Measurements from ENCODE around the gene ASTN2. TPM values are rescaled to one million over a fixed set of nuclear protein-coding genes. Genes with fewer than 3 reads are reported as not detected.

Gene ASTN2
- total RNA-seq, 6 experiments from 2014 or later, result 0.91 to 3.1 (median 2.5) TPM

- TF ChIP-seq CTCF (IDR thresholded peaks at IDR 0.05), result no peak
- no peak for TF ChIP-seq POLR2A (IDR thresholded peaks at IDR 0.05)
- Histone ChIP-seq H3K27ac (no peak overlapping the region), H3K36me3 (no peaks in the 10 kb centered on the region), H3K9me3 (no peaks in the 10 kb centered on the region), H3K27me3 (no peaks in the 10 kb centered on the region), H3K4me3 (no peak overlapping the region), H3K4me1 (no peaks in the 10 kb centered on the region)
- DNase-seq, result no peak
- WGBS (ENCODE audit: insufficient coverage, low coverage, low lambda C conversion rate, missing lambda C conversion rate), result 63% methylated on average over 3 of the region's 3 CpGs
- intact Hi-C loops (cut with DNase I), result loop anchor here in 1 of 2 donors (10.0 kb wide), 1 partner anchor 106 kb away; no protein-coding TSS in a partner anchor
- ATAC-seq, result no peak
Observed at GRCh38 chr9:116749176-116749575, 665.7 kb downstream of the ASTN2 start.

GRCh38 chr9:116741742-116742141 lies 673.1 kb downstream of the ASTN2 start:
- DNase-seq (no peak), ATAC-seq (no peak)
- intact Hi-C loops (cut with DNase I), result loop anchor here in 1 of 2 donors (10.0 kb wide), 1 partner anchor 113 kb away; no protein-coding TSS in a partner anchor
- Histone ChIP-seq H3K4me1 (no peaks in the 10 kb centered on the region), H3K27ac (no peak overlapping the region), H3K27me3 (no peaks in the 10 kb centered on the region), H3K36me3 (no peaks in the 10 kb centered on the region), H3K9me3 (no peaks in the 10 kb centered on the region), H3K4me3 (no peak overlapping the region)
- TF ChIP-seq CTCF (IDR thresholded peaks at IDR 0.05), result no peak
- no peak for TF ChIP-seq POLR2A (IDR thresholded peaks at IDR 0.05)
- 57% methylated on average over 2 of the region's 2 CpGs for WGBS (ENCODE audit: insufficient coverage, low coverage, low lambda C conversion rate, missing lambda C conversion rate)

GRCh38 chr9:116741086-116741740 lies 673.6 kb downstream of the ASTN2 start:
- no peak for TF ChIP-seq POLR2A (IDR thresholded peaks at IDR 0.05)
- TF ChIP-seq CTCF (IDR thresholded peaks at IDR 0.05), result no peak
- Histone ChIP-seq H3K9me3 (no peaks in the 10 kb centered on the region), H3K27me3 (no peaks in the 10 kb centered on the region), H3K4me1 (no peaks in the 10 kb centered on the region), H3K27ac (no peak overlapping the region), H3K36me3 (no peaks in the 10 kb centered on the region), H3K4me3 (no peak overlapping the region)
- DNase-seq, result no peak
- no peak for ATAC-seq
- intact Hi-C loops (cut with DNase I), result loop anchor here in 1 of 2 donors (10.0 kb wide), 1 partner anchor 114 kb away; no protein-coding TSS in a partner anchor
- 46% methylated on average over 2 of the region's 3 CpGs for WGBS (ENCODE audit: insufficient coverage, low coverage, low lambda C conversion rate, missing lambda C conversion rate)

- WGBS (ENCODE audit: insufficient coverage, low coverage, low lambda C conversion rate, missing lambda C conversion rate), result 15% methylated on average over 11 of the region's 16 CpGs
- Histone ChIP-seq H3K27me3 (no peaks in the 10 kb centered on the region), H3K9me3 (no peaks in the 10 kb centered on the region), H3K27ac (no peak overlapping the region), H3K4me3 (no peak overlapping the region), H3K4me1 (no peaks in the 10 kb centered on the region), H3K36me3 (no peaks in the 10 kb centered on the region)
- ATAC-seq (peak; percentile 90 to 96 (median 94)), DNase-seq (peak; percentile 80 to 85 (median 84))
- TF ChIP-seq POLR2A (IDR thresholded peaks at IDR 0.05), result no peak
- TF ChIP-seq CTCF (IDR thresholded peaks at IDR 0.05), result peak; percentile 83 to 93 (median 88)
- intact Hi-C loops (cut with DNase I), result loop anchor here in 1 of 2 donors (5.0 kb wide), 1 partner anchor 125 kb away; no protein-coding TSS in a partner anchor
Observed at GRCh38 chr9:116737152-116737546, 677.7 kb downstream of the ASTN2 start.

Data from right lobe of liver (tissue), 6 donors.